GM13976 (cell line): ENCODE measurements around the gene ARID5B.
A peak's percentile ranks its signal among the peaks of the same experiment; 100 is the strongest.

Experiments
- DNase-seq: peaks from one replicate; pipeline ENCODE4 v3.0.0; 2012; ENCODE audit warnings: low spot score
- CTCF ChIP-seq: IDR thresholded peaks from 2 replicates; pipeline ENCODE4 v1.5.1; 2012; ENCODE audit warnings: borderline replicate concordance, mild to moderate bottlenecking; ENCODE audit not compliant: insufficient read depth; ENCODE audit errors: extremely low read depth, missing control alignments, control extremely low read depth
- in situ Hi-C: fragments of 300-500 bp; cut with MboI; formaldehyde crosslinking; loops from one replicate; pipeline ENCODE4 v1.12.0; 2022; ENCODE audit warnings: low sequenced_read_pairs, mixed read lengths, inconsistent platforms; ENCODE audit not compliant: unreplicated experiment

Gene ARID5B

GRCh38 chr10:61994405-61995219, 93.1 kb downstream of the ARID5B start:
- no peak for DNase-seq
- in situ Hi-C loops: no loop called here
- no peak for TF ChIP-seq CTCF

GRCh38 chr10:61995220-61995503, 93.7 kb downstream of the ARID5B start:
- no peak for TF ChIP-seq CTCF
- in situ Hi-C loops: no loop called here

GRCh38 chr10:61998937-61999336, 97.4 kb downstream of the ARID5B start:
- in situ Hi-C loops: no loop called here
- no peak for DNase-seq
- TF ChIP-seq CTCF: no peak

More at GRCh38 chr10:61995220-61995503, 93.7 kb downstream of the ARID5B start:
- no peak for DNase-seq

- in situ Hi-C loops: no loop called here
- TF ChIP-seq CTCF: no peak
- DNase-seq: peak; percentile 45
Observed at GRCh38 chr10:62000037-62000603, 98.6 kb downstream of the ARID5B start.

GRCh38 chr10:62000726-62001125, 99.2 kb downstream of the ARID5B start:
- TF ChIP-seq CTCF: no peak
- in situ Hi-C loops: no loop called here
- DNase-seq: no peak

- no peak for DNase-seq
- in situ Hi-C loops: no loop called here
- no peak for TF ChIP-seq CTCF
Observed at GRCh38 chr10:62001898-62002297, 100.4 kb downstream of the ARID5B start.
